NCI-H1105 treated with DMSO at 0.1 percent for 48 hours (cell line): Measurements from ENCODE around the gene HECTD2.
"Not testable (repeated sequence)": the region's sequence is repeated elsewhere in the genome, so short reads cannot be mapped to it uniquely, and the experiment has no call there.

Experiments used
- DNase-seq: peaks from one replicate; lab custom pipeline; 2025; lab: John Stamatoyannopoulos, UW

The HECTD2 gene, protein sequence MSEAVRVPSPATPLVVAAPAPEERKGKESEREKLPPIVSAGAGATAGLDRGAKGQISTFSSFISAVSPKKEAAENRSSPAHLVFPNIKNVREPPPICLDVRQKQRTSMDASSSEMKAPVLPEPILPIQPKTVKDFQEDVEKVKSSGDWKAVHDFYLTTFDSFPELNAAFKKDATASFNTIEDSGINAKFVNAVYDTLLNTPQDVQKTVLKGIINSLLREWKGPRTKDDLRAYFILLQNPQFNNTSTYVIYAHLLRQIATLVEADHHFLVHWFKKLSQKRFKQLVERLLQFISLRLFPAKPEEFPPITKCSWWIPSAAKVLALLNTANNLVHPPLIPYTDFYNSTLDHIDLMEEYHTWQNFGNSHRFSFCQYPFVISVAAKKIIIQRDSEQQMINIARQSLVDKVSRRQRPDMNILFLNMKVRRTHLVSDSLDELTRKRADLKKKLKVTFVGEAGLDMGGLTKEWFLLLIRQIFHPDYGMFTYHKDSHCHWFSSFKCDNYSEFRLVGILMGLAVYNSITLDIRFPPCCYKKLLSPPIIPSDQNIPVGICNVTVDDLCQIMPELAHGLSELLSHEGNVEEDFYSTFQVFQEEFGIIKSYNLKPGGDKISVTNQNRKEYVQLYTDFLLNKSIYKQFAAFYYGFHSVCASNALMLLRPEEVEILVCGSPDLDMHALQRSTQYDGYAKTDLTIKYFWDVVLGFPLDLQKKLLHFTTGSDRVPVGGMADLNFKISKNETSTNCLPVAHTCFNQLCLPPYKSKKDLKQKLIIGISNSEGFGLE

DNA sequence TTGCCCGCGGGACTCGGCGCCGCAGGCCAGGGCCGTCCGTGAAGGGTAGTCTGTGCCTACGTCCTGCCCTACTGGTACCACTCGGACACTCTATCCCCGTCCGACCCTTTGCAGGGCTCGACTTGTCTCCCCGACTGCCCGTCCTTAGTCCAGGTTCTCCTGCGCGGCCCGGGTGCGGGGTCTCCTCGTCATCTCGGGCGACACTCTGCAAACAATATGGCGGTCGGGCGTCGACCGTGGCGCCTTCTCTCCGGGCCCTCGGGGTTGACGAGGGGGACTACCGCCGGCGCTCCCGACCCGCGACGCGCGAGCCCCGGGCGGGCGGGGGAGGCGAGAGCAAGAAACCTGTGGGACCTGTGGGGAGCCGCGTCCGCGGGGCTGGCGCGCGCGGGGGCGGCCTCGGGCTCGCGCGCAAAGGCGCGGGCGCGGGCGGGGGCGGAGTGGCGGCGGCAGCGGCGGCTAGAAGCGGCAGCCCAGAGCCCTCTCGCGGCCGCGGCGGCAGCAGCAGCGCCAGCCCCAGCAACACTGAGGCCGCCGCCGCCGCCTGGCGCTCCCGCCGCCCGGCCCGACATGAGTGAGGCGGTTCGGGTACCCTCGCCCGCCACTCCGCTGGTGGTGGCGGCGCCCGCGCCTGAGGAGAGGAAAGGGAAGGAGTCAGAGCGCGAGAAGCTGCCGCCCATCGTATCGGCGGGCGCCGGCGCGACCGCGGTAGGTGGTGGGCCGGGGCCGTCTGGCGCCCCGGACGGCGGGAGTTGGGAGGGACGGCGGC lies at the start of gene HECTD2:
Gene HECTD2 (plus strand): TSS at position 476 of the 769 bp plus-strand sequence. CDS start 95 bp downstream, at position 571.
- peak; percentile 77 for DNase-seq

DNA sequence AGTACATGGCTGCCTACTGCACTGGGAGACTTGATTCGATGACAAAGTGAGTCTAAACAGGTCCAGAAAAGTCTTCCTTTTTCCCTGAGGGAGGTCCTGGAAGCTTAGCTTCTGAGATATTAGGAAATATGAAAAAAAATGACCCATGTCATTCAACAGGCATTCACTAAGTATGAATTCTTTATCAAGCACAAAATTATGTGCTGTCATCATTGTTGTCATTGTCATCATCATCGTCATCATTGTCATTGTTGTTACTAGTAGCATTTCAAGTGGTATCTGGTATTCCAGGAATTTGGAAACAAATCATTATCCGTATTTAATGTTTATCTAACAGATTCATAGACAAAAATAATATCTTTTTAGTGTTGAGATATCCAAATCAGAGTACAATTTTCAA lies 49.7 kb upstream of the HECTD2 start:
- no peak for DNase-seq

DNA sequence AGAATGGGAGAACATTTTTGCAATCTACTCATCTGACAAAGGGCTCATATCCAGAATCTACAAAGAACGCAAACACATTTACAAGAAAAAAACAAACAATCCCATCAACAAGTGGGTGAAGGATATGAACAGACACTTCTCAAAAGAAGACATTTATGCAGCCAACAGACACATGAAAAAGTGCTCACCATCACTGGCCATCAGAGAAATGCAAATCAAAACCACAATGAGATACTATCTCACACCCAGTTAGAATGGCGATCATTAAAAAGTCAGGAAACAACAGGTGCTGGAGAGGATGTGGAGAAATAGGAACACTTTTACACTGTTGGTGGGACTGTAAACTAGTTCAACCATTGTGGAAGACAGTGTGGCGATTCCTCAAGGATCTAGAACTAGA lies 44.6 kb upstream of the HECTD2 start:
- DNase-seq: not testable (repeated sequence)

DNA sequence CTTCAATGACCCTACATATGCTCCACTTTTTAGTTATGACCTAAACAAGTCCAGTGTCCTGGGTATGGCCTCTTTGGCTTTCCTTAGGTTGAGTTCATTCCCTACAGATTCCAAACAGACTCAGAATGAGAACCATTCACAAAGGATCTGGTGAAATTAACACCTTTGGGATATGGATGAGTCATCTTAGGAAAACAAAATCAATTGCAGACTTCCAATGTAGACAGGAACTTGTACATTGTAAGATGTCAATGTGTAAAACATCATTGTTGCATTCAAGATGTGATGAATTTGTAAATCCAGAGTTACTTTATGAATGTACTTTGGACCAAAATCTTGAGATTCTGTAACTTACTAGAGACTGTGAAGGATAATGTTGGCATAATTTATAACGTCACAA lies 43.4 kb upstream of the HECTD2 start:
- no peak for DNase-seq

DNA sequence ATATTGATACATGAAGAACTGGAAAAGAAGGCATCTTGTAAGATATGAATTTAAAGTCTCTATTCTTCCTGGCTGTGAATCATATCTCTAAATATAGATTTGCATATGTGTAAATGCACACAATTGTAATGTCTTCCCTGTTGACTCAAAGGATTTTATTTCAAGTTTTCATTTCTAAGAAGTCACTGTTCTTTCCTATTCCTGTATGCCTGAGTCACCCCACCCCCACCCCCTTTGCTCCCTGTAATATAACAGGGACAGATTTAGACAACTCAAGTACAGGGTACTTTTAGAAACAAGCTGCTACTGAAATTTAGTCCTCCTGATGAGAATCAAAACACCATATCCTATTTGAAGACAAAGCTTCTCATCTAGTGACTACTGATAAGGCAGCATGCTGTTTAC lies 43.0 kb upstream of the HECTD2 start:
- DNase-seq: no peak

DNA sequence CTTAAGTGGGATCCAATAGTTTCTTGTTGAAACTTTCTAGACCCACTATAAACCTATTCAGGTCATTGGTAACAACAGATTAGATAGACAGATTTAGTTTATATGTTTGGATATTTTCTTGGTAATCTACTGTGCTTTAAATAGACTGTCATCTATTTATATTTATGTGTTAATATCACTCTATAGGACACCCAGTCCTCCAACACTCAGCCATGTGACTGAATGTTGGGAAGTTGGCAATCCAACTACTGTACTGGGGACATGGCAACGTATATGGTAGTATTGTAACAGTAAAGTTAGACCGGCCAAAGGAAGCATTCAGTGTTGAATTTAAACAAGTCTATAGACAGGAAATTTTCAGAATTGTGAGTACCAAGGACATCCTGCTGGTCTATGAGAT lies 42.6 kb upstream of the HECTD2 start:
- no peak for DNase-seq

DNA sequence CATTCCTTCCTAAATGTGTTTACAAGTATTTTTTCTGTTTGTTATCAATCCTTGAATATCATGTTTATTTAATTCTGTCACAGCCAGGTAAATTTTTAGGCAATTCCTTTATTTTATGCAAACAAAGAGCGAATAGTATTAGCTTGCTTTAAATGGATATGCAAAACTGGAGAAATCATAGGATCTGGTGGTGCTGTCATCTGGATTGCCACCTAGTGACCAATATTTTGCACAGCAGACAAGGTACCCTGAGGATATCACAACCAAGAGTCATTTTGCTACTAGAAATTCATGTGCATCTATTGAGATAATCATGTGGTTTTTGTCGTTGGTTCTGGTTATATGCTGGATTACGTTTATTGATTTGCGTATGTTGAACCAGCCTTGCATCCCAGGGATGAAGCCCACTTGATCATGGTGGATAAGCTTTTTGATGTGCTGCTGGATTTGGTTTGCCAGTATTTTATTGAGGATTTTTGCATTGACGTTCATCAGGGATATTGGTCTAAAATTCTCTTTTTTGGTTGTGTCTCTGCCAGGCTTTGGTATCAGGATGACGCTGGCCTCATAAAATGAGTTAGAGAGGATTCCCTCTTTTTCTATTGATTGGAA lies 40.1 kb upstream of the HECTD2 start:
- DNase-seq: peak; percentile 26

DNA sequence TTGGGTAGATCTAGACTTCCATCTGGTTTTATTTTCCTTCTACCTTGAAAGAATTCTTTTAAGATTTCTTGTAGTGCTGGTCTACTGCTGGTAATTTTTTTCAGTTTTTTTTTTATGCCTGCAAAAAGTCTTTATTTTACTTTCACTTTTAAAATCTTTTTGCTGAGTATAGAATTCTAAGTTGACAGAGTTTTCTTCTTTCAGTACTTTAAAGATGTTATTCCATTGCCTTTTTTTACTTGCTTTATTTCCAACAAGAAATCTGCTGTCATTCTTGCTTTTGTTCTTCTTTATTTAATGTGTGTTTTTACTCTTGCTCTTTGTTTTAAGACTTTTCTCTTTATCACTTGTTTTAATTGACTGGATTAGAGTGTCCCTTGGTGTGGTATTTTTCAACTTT lies 36.1 kb upstream of the HECTD2 start:
- DNase-seq: no peak

DNA sequence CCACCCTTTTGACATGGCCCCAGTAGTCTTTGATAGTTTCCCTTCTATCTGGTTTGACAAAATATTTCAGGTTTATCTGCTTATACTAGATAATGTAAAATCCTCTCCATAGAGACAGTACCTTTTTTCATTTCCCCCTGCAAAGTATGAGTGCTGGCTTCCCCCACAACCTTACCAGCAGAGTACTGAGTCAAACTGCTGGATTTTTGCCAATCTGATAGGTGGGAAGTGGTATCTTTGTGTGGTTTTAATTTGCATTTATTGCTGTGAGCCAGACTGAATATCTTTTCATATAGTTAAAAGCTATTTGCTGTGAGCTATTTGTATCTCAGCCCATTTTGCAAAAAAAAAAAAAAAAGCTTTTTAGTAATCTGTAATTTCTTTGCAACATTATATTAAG lies 32.1 kb upstream of the HECTD2 start:
- DNase-seq: peak; percentile 12

DNA sequence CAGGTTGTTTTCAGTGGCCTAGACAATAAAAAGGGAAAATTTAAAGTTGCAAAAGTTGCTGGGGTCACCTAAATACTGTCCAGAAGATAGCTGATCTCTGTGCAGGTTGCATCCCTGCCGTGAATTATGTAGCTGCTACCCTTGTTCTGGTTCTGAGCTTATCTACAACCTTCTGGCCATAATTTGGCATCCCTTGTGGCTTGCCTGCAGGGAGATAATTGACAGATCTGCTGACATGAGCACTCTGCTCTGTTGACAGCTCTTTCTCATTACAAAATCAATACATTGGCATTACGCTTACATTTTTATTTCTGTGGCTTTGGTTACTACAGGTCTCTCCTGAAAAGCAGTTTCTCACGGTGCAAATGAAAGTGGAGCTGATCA lies 29.3 kb upstream of the HECTD2 start:
- DNase-seq: no peak

DNA sequence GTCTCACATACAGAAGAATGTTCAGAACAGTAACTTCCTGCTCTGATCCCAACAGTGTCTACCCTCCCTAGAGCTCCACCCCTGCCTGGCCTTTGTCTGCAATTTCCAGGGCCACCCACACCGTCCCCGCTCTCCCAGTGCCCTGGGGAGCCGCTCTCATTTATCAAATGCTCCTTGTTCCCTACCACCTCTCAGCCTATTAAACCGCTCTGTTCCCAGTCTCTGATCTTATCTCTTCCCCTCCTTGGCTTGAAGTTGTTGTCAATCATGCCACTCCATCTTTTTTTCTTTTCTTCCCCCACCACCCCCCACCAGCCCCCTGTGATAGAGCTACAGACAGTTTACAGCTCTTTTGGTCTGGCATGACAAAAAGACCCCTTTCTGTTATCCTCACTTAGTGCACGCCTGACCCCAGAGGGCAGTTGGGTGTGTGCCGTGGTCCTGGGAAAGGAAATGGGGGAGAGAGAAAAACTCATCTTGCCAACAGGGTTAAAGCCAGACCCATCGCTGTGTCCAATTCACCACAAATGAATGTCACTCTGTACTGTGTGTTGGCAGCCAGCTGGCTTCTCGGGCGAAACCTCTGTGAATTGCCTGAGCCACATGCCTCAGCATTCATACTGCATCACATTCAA lies 28.8 kb upstream of the HECTD2 start:
- DNase-seq: no peak

DNA sequence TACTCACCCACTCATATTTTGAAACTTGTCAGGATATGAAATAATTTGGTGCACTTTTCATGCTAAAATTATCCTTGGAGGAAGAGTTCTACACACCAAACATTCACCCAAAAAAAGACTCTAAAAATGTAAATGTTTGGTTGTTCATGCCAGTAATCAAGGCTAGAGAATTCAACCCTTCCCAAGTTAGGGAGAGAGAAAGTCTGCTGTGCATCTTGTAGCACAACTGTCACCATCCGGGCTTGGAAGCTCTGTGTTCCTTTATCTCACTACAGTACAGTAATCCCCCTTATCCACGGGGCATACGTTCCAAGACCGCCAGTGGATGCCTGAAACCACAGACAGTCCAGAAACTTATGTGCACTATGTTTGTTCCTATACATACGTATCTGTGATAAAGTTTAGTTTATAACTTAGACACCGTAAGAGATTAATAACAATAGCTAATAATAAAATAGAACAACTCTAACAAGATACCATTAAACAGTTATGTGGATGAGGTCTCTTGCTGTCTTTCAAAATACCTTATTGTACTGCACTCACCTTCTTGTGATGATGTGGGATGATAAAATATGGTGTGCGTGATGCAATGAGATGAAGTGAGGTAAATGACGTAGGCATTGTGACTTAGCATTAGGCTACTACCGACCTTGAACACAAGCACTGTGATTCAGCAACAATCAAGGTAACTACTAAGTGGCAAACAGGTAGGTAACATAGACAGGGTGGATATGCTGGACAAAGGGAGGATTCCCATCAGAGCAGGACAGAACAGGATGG lies 24.6 kb upstream of the HECTD2 start:
- no peak for DNase-seq

DNA sequence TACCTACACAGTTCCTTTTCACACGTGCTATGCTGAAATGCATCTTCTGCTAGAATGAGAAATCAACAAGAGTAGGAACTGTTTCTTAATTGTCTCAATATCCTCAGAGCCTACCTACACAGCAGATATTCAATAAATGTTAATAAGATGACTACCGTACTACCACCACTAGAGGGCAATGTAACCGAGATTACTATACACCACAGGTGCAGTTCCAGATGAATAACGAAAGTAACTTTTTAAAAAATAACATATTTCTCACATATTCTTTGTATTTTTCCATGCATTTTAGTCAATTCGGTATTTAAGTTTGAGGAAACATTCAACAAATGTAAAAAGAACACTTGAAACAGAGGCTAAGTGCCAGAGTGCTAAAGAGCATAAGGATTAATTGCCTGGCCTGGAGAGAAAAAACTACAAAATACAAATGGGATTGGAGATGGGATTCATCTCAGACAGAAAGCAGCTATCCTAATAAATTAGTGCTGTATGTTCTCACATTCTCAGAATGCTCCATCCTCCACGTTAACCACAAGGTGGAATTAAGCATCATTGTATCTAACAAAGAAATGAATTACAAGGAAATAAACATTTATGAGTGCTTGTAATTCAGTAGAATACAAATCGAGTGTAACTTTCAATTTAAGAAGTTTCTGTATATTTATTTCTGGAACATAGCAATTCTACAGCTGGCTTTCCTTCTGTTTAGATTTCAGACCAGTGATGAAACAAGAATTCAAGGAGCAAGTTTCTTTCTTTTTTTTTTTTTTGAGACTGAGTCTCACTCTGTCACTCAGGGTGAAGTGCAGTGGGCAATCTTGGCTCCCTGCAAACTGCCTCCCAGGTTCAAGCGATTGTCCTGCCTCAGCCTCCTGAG lies 20.3 kb upstream of the HECTD2 start:
- peak; percentile 26 for DNase-seq

DNA sequence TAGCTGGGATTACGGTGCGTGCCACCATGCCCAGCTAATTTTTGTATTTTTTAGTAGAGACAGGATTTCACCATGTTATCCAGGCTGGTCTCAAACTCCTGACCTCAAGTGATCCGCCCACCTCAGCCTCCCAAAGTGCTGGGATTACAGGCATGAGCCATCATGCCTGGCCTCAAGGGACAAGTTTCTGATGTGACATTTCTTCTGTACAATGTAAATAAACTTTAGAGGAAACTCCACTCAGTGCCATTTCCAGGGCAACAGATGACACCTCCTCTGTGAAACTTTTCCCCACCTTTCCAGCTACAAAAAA lies 19.7 kb upstream of the HECTD2 start:
- DNase-seq: not testable (repeated sequence)

DNA sequence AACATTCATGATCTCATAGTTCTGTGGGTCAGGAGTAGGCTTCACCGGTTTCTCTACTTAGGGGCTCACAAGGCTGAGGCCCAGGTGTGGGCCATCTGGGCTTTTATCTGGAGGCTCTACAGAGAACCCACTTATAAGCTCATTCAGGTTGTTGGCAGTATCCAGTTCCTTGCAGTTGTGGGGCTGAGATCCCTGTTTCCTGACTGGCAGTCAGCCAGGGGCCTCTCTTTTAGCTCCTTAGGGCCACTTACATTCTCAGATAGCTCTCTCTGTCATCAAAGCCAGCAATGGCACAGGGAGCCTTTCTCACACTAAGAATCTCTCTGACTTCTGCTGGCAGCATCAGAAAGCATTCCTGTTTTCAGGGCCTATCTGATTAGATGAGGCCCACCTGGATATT lies 18.2 kb upstream of the HECTD2 start:
- DNase-seq: no peak

DNA sequence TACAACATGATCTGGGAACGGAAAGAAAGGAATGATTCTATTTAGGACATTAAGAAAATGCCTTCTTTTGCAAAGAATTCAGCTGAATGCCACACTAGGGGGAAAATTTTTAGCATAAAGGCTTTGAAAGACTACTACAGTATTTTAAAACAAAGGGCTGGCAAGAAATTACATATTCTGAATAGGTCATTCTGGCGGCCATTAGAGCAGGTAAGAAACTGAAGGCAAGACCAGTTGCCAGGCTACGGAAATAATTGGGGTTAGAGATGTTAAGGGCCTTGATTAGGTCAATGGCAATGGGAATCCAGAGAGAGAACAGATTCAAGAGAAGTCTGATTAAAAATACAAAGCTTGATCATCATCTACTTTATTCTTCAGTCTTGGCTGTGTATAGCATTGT lies 3.8 kb upstream of the HECTD2 start:
- DNase-seq: no peak

DNA sequence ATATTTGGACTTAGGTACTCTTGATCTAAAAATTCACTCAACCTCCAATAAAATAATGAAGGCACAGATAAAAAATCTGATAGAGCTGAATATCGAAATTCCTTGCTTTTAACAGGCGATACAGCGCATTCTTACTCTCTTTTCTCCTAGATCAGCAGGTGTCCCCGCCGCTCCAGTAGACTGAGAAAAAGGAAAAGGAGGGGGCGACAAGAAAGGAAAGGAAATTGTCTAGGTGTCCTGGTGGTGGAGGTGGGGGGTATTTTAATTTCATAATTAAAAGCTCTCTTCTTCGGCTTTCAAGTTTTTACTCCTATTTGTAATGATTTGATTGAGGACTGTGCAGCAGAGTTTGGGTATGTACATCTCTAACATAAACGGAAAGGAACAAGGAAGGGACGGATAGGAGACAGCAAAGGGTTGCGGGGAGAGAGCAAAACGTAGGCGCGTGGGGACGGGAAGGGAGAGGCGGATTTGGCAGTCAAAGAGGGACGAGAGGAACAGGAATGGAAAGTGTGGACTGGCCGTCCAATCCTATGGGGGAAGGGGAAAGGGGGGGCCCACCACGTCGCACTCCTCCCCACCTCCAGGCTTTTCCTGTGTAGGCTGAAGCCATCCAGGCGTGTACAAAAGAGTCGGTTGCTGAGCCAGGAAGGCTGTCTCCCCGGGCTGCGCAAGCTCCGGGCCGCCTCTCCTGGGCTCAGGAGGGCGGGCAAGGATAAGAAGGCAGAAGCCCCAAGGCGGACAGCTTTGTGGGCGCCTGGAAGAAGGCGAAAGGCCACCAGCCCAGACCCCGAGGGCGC lies 875 bp upstream of the HECTD2 start:
- DNase-seq: peak; percentile 76

DNA sequence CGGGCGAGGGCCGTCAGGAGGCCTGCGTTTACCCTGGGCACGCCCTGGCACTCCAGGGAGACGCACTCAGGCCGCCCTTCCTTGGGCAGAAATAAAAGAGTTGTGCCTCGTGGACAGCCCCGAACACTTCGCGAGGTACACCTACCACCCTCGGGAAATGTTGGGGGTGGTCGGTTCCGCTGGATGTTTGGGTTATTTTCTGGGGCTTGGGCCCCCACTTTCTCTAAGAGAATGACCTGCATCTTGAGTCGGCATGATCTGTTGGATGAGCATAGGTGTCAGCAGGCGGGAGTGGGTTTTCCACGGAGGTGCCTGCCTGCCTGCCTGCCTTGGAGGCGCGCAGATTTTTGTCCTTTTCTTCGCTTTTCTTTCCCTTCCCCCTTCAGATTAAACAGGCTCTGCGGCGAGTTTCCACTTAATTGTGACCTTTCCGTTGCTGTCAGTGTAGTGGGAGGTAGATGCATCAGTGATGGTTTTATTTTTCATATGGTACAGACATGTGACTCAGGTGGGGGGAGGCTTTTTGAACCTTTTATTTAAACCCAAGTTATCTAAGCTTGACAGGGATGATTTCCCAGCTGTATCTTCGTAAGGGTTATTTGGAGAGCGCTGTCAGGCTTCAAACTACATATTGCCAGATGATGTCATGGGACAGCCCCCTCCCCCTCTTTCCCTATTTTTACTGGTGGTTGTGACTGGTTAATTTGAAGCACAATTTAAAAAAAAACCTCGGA lies 661 bp downstream of the HECTD2 start:
- DNase-seq: no peak

DNA sequence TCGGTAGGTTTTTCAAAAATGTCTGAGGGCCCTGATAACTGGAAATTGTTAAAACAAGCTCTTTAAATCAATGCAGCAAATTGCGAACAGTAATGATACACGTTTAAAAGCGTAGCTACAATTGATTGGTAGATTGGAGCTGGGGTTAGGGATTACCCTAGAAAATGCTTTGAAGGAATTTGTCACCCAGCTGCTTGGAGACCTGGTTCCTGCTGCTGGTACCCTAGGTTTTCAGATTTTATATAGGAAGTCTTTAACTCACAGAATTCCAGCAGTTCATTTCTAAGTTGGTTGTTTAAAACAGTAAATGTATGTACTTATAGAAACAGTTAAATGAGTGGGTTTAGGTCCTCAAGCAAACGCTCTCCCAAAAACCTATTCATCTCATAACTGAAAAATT lies 1.5 kb downstream of the HECTD2 start:
- DNase-seq: no peak
